ENCODE measurements around the gene PTPRG.

DNA sequence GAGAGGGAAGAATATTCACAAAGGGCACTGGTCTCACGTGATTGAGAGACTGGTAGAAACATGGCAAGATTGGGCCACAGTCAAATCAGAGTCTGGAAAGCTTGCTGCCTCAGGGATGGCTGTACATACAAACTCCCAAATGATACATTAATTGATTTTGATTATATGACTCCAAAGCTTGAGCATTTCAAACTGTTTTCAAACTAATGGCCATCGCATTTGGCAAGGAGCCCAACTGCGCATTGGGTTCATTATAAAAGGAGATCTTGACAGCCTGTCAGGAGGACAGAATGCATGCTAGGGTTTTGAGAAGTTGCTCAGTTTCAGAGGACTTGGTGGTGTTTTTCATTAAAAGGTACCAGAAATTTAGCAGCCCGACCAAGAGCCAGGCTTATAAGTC, 117.7 kb downstream of the PTPRG start:
- TF ChIP-seq, protein P1, sequence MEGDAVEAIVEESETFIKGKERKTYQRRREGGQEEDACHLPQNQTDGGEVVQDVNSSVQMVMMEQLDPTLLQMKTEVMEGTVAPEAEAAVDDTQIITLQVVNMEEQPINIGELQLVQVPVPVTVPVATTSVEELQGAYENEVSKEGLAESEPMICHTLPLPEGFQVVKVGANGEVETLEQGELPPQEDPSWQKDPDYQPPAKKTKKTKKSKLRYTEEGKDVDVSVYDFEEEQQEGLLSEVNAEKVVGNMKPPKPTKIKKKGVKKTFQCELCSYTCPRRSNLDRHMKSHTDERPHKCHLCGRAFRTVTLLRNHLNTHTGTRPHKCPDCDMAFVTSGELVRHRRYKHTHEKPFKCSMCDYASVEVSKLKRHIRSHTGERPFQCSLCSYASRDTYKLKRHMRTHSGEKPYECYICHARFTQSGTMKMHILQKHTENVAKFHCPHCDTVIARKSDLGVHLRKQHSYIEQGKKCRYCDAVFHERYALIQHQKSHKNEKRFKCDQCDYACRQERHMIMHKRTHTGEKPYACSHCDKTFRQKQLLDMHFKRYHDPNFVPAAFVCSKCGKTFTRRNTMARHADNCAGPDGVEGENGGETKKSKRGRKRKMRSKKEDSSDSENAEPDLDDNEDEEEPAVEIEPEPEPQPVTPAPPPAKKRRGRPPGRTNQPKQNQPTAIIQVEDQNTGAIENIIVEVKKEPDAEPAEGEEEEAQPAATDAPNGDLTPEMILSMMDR (IDR thresholded peaks at IDR 0.05; ENCODE audit: extremely low read depth in 1 of 2, insufficient read depth in 1 of 2, low read depth in 1 of 2, low read length in 2 of 2), result no peak
- TF ChIP-seq POLR2A (IDR thresholded peaks at IDR 0.05; ENCODE audit: low read depth, low read length) (no peak), EZH2 (IDR thresholded peaks at IDR 0.05; ENCODE audit: borderline replicate concordance, low read depth, low read length, severe bottlenecking) (no peak)
